H9 (cell line): Measurements from ENCODE around the gene NXPH4. TPM values are rescaled to one million over a fixed set of nuclear protein-coding genes. Genes with fewer than 3 reads are reported as not detected.

Experiments used
- DNase-seq: peaks from one replicate; pipeline ENCODE4 v3.0.0-alpha.2; 2017
- H2AFZ ChIP-seq: one replicate; pipeline ENCODE4 v1.6.1; 2013; ENCODE audit warnings: mild to moderate bottlenecking, low read length, control low read depth, moderate library complexity
- H2AK5ac ChIP-seq: 2 replicates; pipeline ENCODE4 v1.6.1; 2013; ENCODE audit warnings: low read length, control low read depth, mixed read lengths; ENCODE audit not compliant: insufficient read length
- H2BK120ac ChIP-seq: one replicate; pipeline ENCODE4 v1.6.1; 2013; ENCODE audit warnings: low read depth, mild to moderate bottlenecking, low read length, control low read depth, inconsistent platforms; ENCODE audit not compliant: poor library complexity, severe bottlenecking
- H2BK12ac ChIP-seq: 2 replicates; pipeline ENCODE4 v1.6.1; 2013; ENCODE audit warnings: low read length, control low read depth, mixed read lengths, low read depth; ENCODE audit not compliant: insufficient read length
- H2BK15ac ChIP-seq: 2 replicates; pipeline ENCODE4 v1.6.1; 2013; ENCODE audit warnings: low read depth, low read length, control low read depth
- H2BK20ac ChIP-seq: one replicate; pipeline ENCODE4 v1.6.1; 2013; ENCODE audit warnings: low read depth, mild to moderate bottlenecking, low read length, control low read depth, inconsistent platforms; ENCODE audit not compliant: poor library complexity, severe bottlenecking
- H2BK5ac ChIP-seq: 2 replicates; pipeline ENCODE4 v1.6.1; 2013; ENCODE audit warnings: low read length, control low read depth, mixed read lengths; ENCODE audit not compliant: insufficient read length
- H3K14ac ChIP-seq: 2 replicates; pipeline ENCODE4 v1.6.1; 2013; ENCODE audit warnings: low read length, control low read depth; ENCODE audit not compliant: insufficient read depth
- H3K18ac ChIP-seq: 2 replicates; pipeline ENCODE4 v1.6.1; 2013; ENCODE audit warnings: low read depth, mild to moderate bottlenecking, mixed read lengths, low read length, control low read depth; ENCODE audit not compliant: insufficient read length
- H3K23ac ChIP-seq: 2 replicates; pipeline ENCODE4 v1.6.1; 2013; ENCODE audit warnings: low read length, control low read depth, mixed read lengths, low read depth; ENCODE audit not compliant: insufficient read length
- H3K23me2 ChIP-seq: 2 replicates; pipeline ENCODE4 v1.6.1; 2013; ENCODE audit warnings: low read depth, mild to moderate bottlenecking, mixed read lengths, low read length, control low read depth; ENCODE audit not compliant: insufficient read length, poor library complexity, severe bottlenecking
- H3K27ac ChIP-seq: 2 replicates; pipeline ENCODE4 v1.5.1; 2013; ENCODE audit warnings: low read length, control low read depth, mixed read lengths, low read depth; ENCODE audit not compliant: insufficient read length
- H3K27me3 ChIP-seq: 2 replicates; pipeline ENCODE4 v1.6.1; 2013; ENCODE audit warnings: low read length, control low read depth, inconsistent platforms; ENCODE audit not compliant: insufficient read depth
- H3K4ac ChIP-seq: 2 replicates; pipeline ENCODE4 v1.6.1; 2013; ENCODE audit warnings: low read depth, mild to moderate bottlenecking, control low read depth, inconsistent platforms, low read length, moderate library complexity
- H3K4me1 ChIP-seq: 2 replicates; pipeline ENCODE4 v1.6.1; 2013; ENCODE audit warnings: low read length, control low read depth, inconsistent platforms; ENCODE audit not compliant: insufficient read depth
- H3K4me2 ChIP-seq: 2 replicates; pipeline ENCODE4 v1.6.1; 2013; ENCODE audit warnings: low read length, control low read depth, mixed read lengths; ENCODE audit not compliant: insufficient read length, insufficient read depth
- H3K56ac ChIP-seq: 2 replicates; pipeline ENCODE4 v1.6.1; 2013; ENCODE audit warnings: low read depth, mild to moderate bottlenecking, mixed read lengths, low read length, control low read depth; ENCODE audit not compliant: insufficient read length
- H3K79me1 ChIP-seq: 2 replicates; pipeline ENCODE4 v1.6.1; 2013; ENCODE audit warnings: low read depth, mild to moderate bottlenecking, moderate library complexity, low read length, control low read depth, inconsistent platforms; ENCODE audit not compliant: insufficient read depth, poor library complexity, severe bottlenecking
- H3K79me2 ChIP-seq: 2 replicates; pipeline ENCODE4 v1.6.1; 2013; ENCODE audit warnings: low read length, control low read depth, inconsistent platforms; ENCODE audit not compliant: insufficient read depth
- H3K9ac ChIP-seq: 2 replicates; pipeline ENCODE4 v1.6.1; 2013; ENCODE audit warnings: low read length, control low read depth, mixed read lengths; ENCODE audit not compliant: insufficient read length; ENCODE audit errors: extremely low read depth
- H3K9me3 ChIP-seq: one replicate; pipeline ENCODE4 v1.6.1; 2013; ENCODE audit warnings: low read depth, low read length, inconsistent platforms; ENCODE audit not compliant: control insufficient read depth
- H3T11ph ChIP-seq: one replicate; pipeline ENCODE4 v1.6.1; 2013; ENCODE audit warnings: mild to moderate bottlenecking, low read length, control low read depth, inconsistent platforms
- H4K20me1 ChIP-seq: one replicate; pipeline ENCODE4 v1.6.1; 2013; ENCODE audit not compliant: control insufficient read depth, insufficient read length, insufficient read depth
- H4K5ac ChIP-seq: 2 replicates; pipeline ENCODE4 v1.6.1; 2013; ENCODE audit warnings: low read depth, mild to moderate bottlenecking, mixed read lengths, low read length, control low read depth; ENCODE audit not compliant: insufficient read length
- H4K8ac ChIP-seq: replicated peaks from 2 replicates; pipeline ENCODE4 v1.6.1; 2013; ENCODE audit warnings: low read length, control low read depth, mixed read lengths, low read depth; ENCODE audit not compliant: insufficient read length
- H4K91ac ChIP-seq: 2 replicates; pipeline ENCODE4 v1.6.1; 2013; ENCODE audit warnings: low read depth, mild to moderate bottlenecking, moderate library complexity, mixed read lengths, low read length, control low read depth; ENCODE audit not compliant: insufficient read length
- H3K27ac Mint-ChIP-seq, 3 experiments: 2 replicates in 2 of 3; 3 replicates in 1 of 3; pipeline ENCODE4 v1.8.0; 2020 to 2021; ENCODE audit warnings: mixed read lengths in 3 of 3, mild to moderate bottlenecking in 1 of 3, moderate library complexity in 1 of 3
- H3K27me3 Mint-ChIP-seq: 2 replicates; pipeline ENCODE4 v1.8.0; 2021; ENCODE audit warnings: low read depth, mild to moderate bottlenecking, moderate library complexity, mixed read lengths
- H3K36me3 Mint-ChIP-seq, 3 experiments: 2 replicates in 2 of 3; 3 replicates in 1 of 3; pipeline ENCODE4 v1.8.0; 2020 to 2021; ENCODE audit warnings: low read depth in 3 of 3, mixed read lengths in 3 of 3; ENCODE audit not compliant: insufficient read depth in 1 of 3
- H3K4me1 Mint-ChIP-seq, 2 experiments: 2 replicates each; pipeline ENCODE4 v1.8.0; 2020; ENCODE audit warnings: mixed read lengths in 2 of 2
- H3K4me3 Mint-ChIP-seq, 2 experiments: 2 replicates in 1 of 2; 3 replicates in 1 of 2; pipeline ENCODE4 v1.8.0; 2020 to 2021; ENCODE audit warnings: mild to moderate bottlenecking in 2 of 2, mixed read lengths in 2 of 2, moderate library complexity in 1 of 2
- H3K9me3 Mint-ChIP-seq, 2 experiments: 2 replicates in 1 of 2; 3 replicates in 1 of 2; pipeline ENCODE4 v1.8.0; 2020; ENCODE audit warnings: mild to moderate bottlenecking in 2 of 2, mixed read lengths in 2 of 2, moderate library complexity in 1 of 2
- WGBS: extraction: QIAGEN DNeasy Blood & Tissue Kit; methylation state at CpG from one replicate; pipeline ENCODE4 v1.1.7; 2013; ENCODE audit warnings: missing lambda C conversion rate, low lambda C conversion rate, mixed read lengths; ENCODE audit not compliant: insufficient read length; ENCODE audit errors: extremely low coverage; 5-methylcytosine and 5-hydroxymethylcytosine counted together
- total RNA-seq: library from RNA; stranded (reverse); gene quantifications from 2 replicates; pipeline ENCODE4 v1.2.1, GENCODE V29; 2021
- TF ChIP-seq, protein P1 (sequence below): fragments of 200-600 bp; sonication (generic); conservative IDR thresholded peaks from 3 replicates; pipeline ENCODE4 v1.8.0; 2021; ENCODE audit warnings: antibody characterized with exemption, mild to moderate bottlenecking

The NXPH4 gene
- total RNA-seq, 1 experiment from 2014 or later, result 2.1 TPM

DNA sequence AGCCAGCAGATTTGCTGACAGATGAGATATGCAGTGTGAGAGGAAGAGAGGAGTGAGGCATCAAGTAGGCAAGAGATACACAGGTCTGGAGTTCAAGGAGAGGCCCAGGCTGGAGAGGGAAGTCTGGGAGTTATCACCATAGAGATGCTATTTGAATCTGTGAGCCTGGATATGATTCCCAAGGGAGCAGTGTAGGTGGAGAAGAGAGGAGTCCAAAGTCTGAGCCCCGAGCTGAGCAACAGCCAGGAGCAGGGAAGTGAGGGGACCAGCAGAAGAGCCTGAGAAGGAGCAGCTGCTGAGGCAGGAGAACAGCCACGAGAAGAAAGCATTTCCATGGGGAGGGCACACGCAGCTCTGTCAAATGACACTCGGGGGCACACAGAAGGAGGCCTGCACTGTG, 20.2 kb upstream of the NXPH4 start:
- H3K23me2 ChIP-seq, result no peaks in the 10 kb centered on the region
- no peak overlapping the region for H2BK15ac ChIP-seq
- no peak overlapping the region for H4K91ac ChIP-seq
- no peaks in the 10 kb centered on the region for H3K4me1 ChIP-seq
- no peak overlapping the region for H3T11ph ChIP-seq
- H2BK5ac ChIP-seq, result no peak overlapping the region
- no peak overlapping the region for H3K18ac ChIP-seq
- H2AK5ac ChIP-seq, result no peak overlapping the region
- no peak overlapping the region for H2AFZ ChIP-seq
- no peak overlapping the region for H4K5ac ChIP-seq
- WGBS, result no CpG with 5 or more reads among the region's 4 CpGs
- H2BK120ac ChIP-seq, result no peak overlapping the region
- H3K79me2 ChIP-seq, result no peaks in the 10 kb centered on the region
- H3K4ac ChIP-seq, result no peak overlapping the region
- no peak overlapping the region for H2BK20ac ChIP-seq
- peaks cover 59 to 97% (median 97%) of the 10 kb centered on the region in 3 experiments for H3K36me3 Mint-ChIP-seq
- H3K4me3 Mint-ChIP-seq, result no peak overlapping the region; a peak in 1 of 5 replicates
- H3K56ac ChIP-seq, result no peak overlapping the region
- H3K9me3 ChIP-seq, result no peaks in the 10 kb centered on the region
- H3K27ac Mint-ChIP-seq, result peak overlapping the region in 1 of 3 experiments; percentile 88; a peak in 2 of 7 replicates
- no peaks in the 10 kb centered on the region for H3K4me1 Mint-ChIP-seq
- H3K9me3 Mint-ChIP-seq, result no peaks in the 10 kb centered on the region; a peak in 1 of 5 replicates
- no peak overlapping the region for H4K8ac ChIP-seq
- no peak overlapping the region for H3K23ac ChIP-seq
- no peak overlapping the region for H3K27ac ChIP-seq
- H3K4me2 ChIP-seq, result no peak overlapping the region
- no peaks in the 10 kb centered on the region for H3K27me3 Mint-ChIP-seq
- H3K14ac ChIP-seq, result no peak overlapping the region
- no peak for DNase-seq
- no peak overlapping the region for H2BK12ac ChIP-seq
- TF ChIP-seq, protein P1, sequence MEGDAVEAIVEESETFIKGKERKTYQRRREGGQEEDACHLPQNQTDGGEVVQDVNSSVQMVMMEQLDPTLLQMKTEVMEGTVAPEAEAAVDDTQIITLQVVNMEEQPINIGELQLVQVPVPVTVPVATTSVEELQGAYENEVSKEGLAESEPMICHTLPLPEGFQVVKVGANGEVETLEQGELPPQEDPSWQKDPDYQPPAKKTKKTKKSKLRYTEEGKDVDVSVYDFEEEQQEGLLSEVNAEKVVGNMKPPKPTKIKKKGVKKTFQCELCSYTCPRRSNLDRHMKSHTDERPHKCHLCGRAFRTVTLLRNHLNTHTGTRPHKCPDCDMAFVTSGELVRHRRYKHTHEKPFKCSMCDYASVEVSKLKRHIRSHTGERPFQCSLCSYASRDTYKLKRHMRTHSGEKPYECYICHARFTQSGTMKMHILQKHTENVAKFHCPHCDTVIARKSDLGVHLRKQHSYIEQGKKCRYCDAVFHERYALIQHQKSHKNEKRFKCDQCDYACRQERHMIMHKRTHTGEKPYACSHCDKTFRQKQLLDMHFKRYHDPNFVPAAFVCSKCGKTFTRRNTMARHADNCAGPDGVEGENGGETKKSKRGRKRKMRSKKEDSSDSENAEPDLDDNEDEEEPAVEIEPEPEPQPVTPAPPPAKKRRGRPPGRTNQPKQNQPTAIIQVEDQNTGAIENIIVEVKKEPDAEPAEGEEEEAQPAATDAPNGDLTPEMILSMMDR, result no peak
- no peaks in the 10 kb centered on the region for H4K20me1 ChIP-seq
- no peak overlapping the region for H3K9ac ChIP-seq
- no peaks in the 10 kb centered on the region for H3K79me1 ChIP-seq
- no peaks in the 10 kb centered on the region for H3K27me3 ChIP-seq
